Osteocyte (in vitro differentiated cells): ENCODE data around the gene EGFL8. TPM values are rescaled to one million over a fixed set of nuclear protein-coding genes. Genes with fewer than 3 reads are reported as not detected.

Experiments used
- DNase-seq: peaks from one replicate; pipeline ENCODE4 v3.0.0; 2021; ENCODE audit warnings: mixed read lengths; ENCODE audit not compliant: unreplicated experiment; ENCODE audit errors: extremely low spot score
- H3K27ac Mint-ChIP-seq: one replicate; pipeline ENCODE4 v1.8.0; 2021; ENCODE audit warnings: mild to moderate bottlenecking, mixed read lengths; ENCODE audit not compliant: unreplicated experiment
- H3K27me3 Mint-ChIP-seq: one replicate; pipeline ENCODE4 v1.8.0; 2021; ENCODE audit warnings: mixed read lengths; ENCODE audit not compliant: unreplicated experiment
- H3K36me3 Mint-ChIP-seq: one replicate; pipeline ENCODE4 v1.8.0; 2021; ENCODE audit warnings: mixed read lengths; ENCODE audit not compliant: unreplicated experiment
- H3K4me1 Mint-ChIP-seq: one replicate; pipeline ENCODE4 v1.8.0; 2021; ENCODE audit warnings: mixed read lengths; ENCODE audit not compliant: unreplicated experiment
- H3K4me3 Mint-ChIP-seq: one replicate; pipeline ENCODE4 v1.8.0; 2021; ENCODE audit warnings: mild to moderate bottlenecking, moderate library complexity, mixed read lengths; ENCODE audit not compliant: unreplicated experiment
- H3K9me3 Mint-ChIP-seq: one replicate; pipeline ENCODE4 v1.8.0; 2021; ENCODE audit warnings: mixed read lengths; ENCODE audit not compliant: unreplicated experiment
- CTCF ChIP-seq: fragments of 200-600 bp; sonication (generic); IDR thresholded peaks from 2 replicates; pipeline ENCODE4 v1.5.0; 2021; ENCODE audit warnings: antibody characterized with exemption, mild to moderate bottlenecking, moderate library complexity
- total RNA-seq: library from RNA; stranded (reverse); gene quantifications from 2 replicates; pipeline ENCODE4 v1.2.1, GENCODE V29; 2021

The EGFL8 gene
- total RNA-seq, 1 donor from 2014 or later: 22.8 TPM

GRCh38 chr6:32163559-32164258 lies 686 bp upstream of the EGFL8 start:
- Mint-ChIP-seq H3K27ac (no peak overlapping the region), H3K36me3 (peaks cover 29% of the 10 kb centered on the region), H3K4me1 (peaks cover 1% of the 10 kb centered on the region), H3K4me3 (no peak overlapping the region), H3K27me3 (no peaks in the 10 kb centered on the region), H3K9me3 (no peaks in the 10 kb centered on the region)
- no peak for DNase-seq
- no peak for TF ChIP-seq CTCF

- Mint-ChIP-seq H3K36me3 (peaks cover 49% of the 10 kb centered on the region), H3K9me3 (no peaks in the 10 kb centered on the region), H3K4me3 (no peak overlapping the region), H3K27ac (no peak overlapping the region), H3K4me1 (peaks cover 3% of the 10 kb centered on the region), H3K27me3 (no peaks in the 10 kb centered on the region)
- TF ChIP-seq CTCF: no peak
- no peak for DNase-seq
Measured at GRCh38 chr6:32166411-32167061, 2.1 kb downstream of the EGFL8 start.

GRCh38 chr6:32167154-32167760 lies 2.9 kb downstream of the EGFL8 start:
- H3K4me3 Mint-ChIP-seq: no peak overlapping the region
- H3K27ac Mint-ChIP-seq: peak overlapping the region; percentile 35
- peaks cover 3% of the 10 kb centered on the region for H3K4me1 Mint-ChIP-seq
- peaks cover 49% of the 10 kb centered on the region for H3K36me3 Mint-ChIP-seq
- DNase-seq: no peak
- H3K9me3 Mint-ChIP-seq: no peaks in the 10 kb centered on the region
- TF ChIP-seq CTCF: no peak
- H3K27me3 Mint-ChIP-seq: no peaks in the 10 kb centered on the region

GRCh38 chr6:32167761-32168262 lies 3.4 kb downstream of the EGFL8 start:
- no peaks in the 10 kb centered on the region for H3K9me3 Mint-ChIP-seq
- no peak overlapping the region for H3K4me3 Mint-ChIP-seq

More at GRCh38 chr6:32167761-32168262, 3.4 kb downstream of the EGFL8 start:
- DNase-seq: no peak
- Mint-ChIP-seq H3K4me1 (peaks cover 6% of the 10 kb centered on the region), H3K27ac (peak overlapping the region; percentile 35), H3K36me3 (peaks cover 46% of the 10 kb centered on the region), H3K27me3 (no peaks in the 10 kb centered on the region)
- no peak for TF ChIP-seq CTCF
